Ishikawa (cell line): ENCODE data around the gene EXOC3L2.

Source experiments
- CEBPB ChIP-seq: IDR thresholded peaks from 2 replicates; pipeline ENCODE4 v1.6.1; 2012
- CREB1 ChIP-seq: IDR thresholded peaks from 2 replicates; pipeline ENCODE4 v1.6.1; 2012; ENCODE audit warnings: low read depth
- EGR1 ChIP-seq: IDR thresholded peaks from 2 replicates; pipeline ENCODE4 v1.6.1; 2012
- EP300 ChIP-seq: IDR thresholded peaks from 2 replicates; pipeline ENCODE4 v1.6.1; 2012; ENCODE audit warnings: borderline replicate concordance
- FOXM1 ChIP-seq: IDR thresholded peaks from 2 replicates; pipeline ENCODE4 v1.6.1; 2012; ENCODE audit warnings: low read depth, borderline replicate concordance
- MAX ChIP-seq: IDR thresholded peaks from 2 replicates; pipeline ENCODE4 v1.6.1; 2012
- NFIC ChIP-seq: IDR thresholded peaks from 2 replicates; pipeline ENCODE4 v1.6.1; 2012
- RAD21 ChIP-seq: IDR thresholded peaks from 2 replicates; pipeline ENCODE4 v1.6.1; 2012; ENCODE audit warnings: low read depth
- REST ChIP-seq: IDR thresholded peaks from 2 replicates; pipeline ENCODE4 v1.6.1; 2012; ENCODE audit warnings: low read depth, mild to moderate bottlenecking
- TAF1 ChIP-seq: IDR thresholded peaks from 2 replicates; pipeline ENCODE4 v1.6.1; 2012; ENCODE audit warnings: low read depth, mild to moderate bottlenecking
- TCF12 ChIP-seq: IDR thresholded peaks from 2 replicates; pipeline ENCODE4 v1.6.1; 2012; ENCODE audit warnings: low read depth
- TEAD4 ChIP-seq: IDR thresholded peaks from 2 replicates; pipeline ENCODE4 v1.6.1; 2012
- USF1 ChIP-seq: IDR thresholded peaks from 2 replicates; pipeline ENCODE4 v1.6.1; 2012
- YY1 ChIP-seq: IDR thresholded peaks from 2 replicates; pipeline ENCODE4 v1.6.1; 2012; ENCODE audit warnings: low read depth
- ZBTB7A ChIP-seq: IDR thresholded peaks from 2 replicates; pipeline ENCODE4 v1.6.1; 2012; ENCODE audit warnings: low read depth

The EXOC3L2 gene

GRCh38 chr19:45255611-45256157 lies 10.5 kb upstream of the EXOC3L2 start:
- TF ChIP-seq CREB1 (no peak), EGR1 (no peak), EP300 (no peak), YY1 (no peak), TCF12 (no peak), NFIC (no peak), CEBPB (no peak), TAF1 (no peak), RAD21 (no peak), ZBTB7A (no peak), FOXM1 (no peak), TEAD4 (no peak)

GRCh38 chr19:45254044-45254531 lies 8.9 kb upstream of the EXOC3L2 start:
- TF ChIP-seq MAX, result no peak
- no peak for TF ChIP-seq EP300

- TF ChIP-seq RAD21, result no peak
- no peak for TF ChIP-seq FOXM1
- no peak for TF ChIP-seq NFIC
- TF ChIP-seq USF1, result no peak
- no peak for TF ChIP-seq MAX
- TF ChIP-seq YY1, result no peak
- no peak for TF ChIP-seq TAF1
- TF ChIP-seq TEAD4, result no peak
- no peak for TF ChIP-seq CEBPB
- no peak for TF ChIP-seq ZBTB7A
- TF ChIP-seq TCF12, result no peak
- TF ChIP-seq EGR1, result no peak
- TF ChIP-seq CREB1, result no peak
- TF ChIP-seq REST, result no peak
- no peak for TF ChIP-seq EP300
Measured at GRCh38 chr19:45253396-45254027, 8.3 kb upstream of the EXOC3L2 start.

- TF ChIP-seq FOXM1 (no peak), ZBTB7A (peak; percentile 94), NFIC (no peak)
Measured at GRCh38 chr19:45251452-45252354, 6.5 kb upstream of the EXOC3L2 start.

- TF ChIP-seq TAF1 (0 out of 2 replicates have a peak, but pooled peaks have one; percentile 16), YY1 (no peak), USF1 (no peak), RAD21 (no peak), CREB1 (no peak), TCF12 (no peak), ZBTB7A (peak; percentile 16), REST (no peak)
Measured at GRCh38 chr19:45250832-45251451, 5.7 kb upstream of the EXOC3L2 start, which contains the start of gene MARK4. TSS of gene MARK4 (plus strand) at chr19:45251271. CDS start at chr19:45251589, 318 bp downstream.
